Superior temporal gyrus (tissue), 1 donor: ENCODE measurements around the gene UPK3BL2.
A peak's percentile ranks its signal among the peaks of the same experiment; 100 is the strongest.
"Not testable (repeated sequence)": the region's sequence is repeated elsewhere in the genome, so short reads cannot be mapped to it uniquely, and the experiment has no call there.

ENCODE experiments used
- DNase-seq: peaks from one replicate; pipeline ENCODE4 v3.0.0-alpha.2; 2016; ENCODE audit errors: extremely low spot score

UPK3BL2 gene

DNA sequence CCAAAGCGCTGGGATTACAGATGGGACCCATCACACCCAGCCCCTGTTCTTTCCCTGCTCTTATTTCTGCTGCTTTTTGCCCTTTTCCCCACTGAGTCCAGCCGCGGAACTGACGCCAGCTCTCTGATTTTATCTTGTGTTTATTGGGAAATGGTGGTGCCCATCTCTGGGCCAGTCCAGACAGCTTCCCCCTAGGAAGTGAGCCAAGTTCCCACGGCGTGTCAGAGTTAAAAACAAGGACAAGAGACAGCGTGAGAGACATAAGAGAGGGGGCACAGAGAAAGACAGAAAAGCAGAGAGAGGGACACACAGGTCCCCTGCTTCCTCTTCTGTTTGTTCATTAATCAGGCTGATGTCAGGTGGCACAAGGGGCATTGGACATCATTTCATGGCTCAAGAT, 11.9 kb downstream of the UPK3BL2 start:
- not testable (repeated sequence) for DNase-seq

DNA sequence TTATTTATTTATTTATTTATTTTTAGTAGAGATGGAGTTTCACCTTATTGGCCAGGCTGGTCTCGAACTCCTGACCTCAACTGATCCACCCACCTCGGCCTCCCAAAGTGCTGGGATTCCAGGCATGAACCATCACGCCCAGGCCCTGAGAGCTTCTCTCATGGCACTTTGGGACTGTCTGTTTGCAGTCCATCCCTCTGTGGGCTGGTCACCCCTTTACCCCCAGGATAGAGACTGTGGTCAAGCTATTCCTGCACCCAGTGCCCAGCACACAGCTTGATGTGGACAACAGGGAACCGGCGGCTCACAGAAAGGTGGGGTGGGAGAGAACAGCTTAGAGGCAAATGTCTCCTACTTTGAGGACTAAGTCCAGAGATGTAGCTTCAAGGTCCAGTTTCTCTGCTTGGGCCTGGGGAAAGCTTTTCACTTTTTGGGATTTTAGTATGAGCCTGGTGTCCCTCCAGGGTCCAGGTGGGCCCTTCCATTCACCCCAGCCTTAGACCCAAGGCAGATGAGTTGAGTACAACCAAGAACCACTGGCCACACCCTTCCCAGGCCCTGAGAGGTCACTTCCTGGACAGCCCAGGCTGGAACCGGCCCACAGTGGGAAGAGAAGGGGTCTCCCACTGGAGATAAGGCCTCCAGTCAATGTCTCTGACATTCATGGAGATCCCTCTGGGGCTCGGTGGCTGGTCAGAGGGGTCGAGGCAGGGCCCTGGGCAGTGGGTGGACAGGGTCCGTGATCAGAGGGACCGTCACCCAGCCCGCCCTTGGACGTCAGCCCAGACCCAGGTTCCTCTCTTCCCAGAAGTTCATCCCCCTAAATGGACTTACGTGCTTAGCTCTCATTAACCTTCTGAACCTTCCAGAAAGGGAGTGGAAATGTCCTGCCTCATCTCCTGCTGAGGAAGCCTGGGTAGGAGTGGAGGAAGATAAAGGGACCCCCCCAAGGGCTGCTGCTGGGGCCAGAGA, 15.4 kb downstream of the UPK3BL2 start:
- not testable (repeated sequence) for DNase-seq

DNA sequence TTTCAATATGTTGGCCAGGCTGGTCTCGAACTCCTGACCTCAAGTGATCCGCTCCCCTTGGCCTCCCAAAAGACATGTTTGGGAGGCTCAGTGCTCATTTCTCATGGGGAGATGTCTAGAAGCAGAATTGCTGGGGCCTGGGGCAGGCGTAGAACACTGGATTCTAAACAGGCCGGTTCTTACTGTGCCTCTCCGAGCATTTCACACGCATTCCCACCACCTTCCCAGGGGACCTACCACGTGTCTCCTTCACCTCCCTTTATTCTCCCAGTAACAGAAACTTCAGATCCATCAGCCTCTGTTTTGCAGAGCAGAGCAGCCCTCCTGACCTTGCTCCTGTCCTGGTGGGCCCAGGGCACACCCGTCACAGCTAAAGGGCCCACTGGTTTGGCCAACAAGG, 16.3 kb downstream of the UPK3BL2 start:
- DNase-seq: not testable (repeated sequence)

DNA sequence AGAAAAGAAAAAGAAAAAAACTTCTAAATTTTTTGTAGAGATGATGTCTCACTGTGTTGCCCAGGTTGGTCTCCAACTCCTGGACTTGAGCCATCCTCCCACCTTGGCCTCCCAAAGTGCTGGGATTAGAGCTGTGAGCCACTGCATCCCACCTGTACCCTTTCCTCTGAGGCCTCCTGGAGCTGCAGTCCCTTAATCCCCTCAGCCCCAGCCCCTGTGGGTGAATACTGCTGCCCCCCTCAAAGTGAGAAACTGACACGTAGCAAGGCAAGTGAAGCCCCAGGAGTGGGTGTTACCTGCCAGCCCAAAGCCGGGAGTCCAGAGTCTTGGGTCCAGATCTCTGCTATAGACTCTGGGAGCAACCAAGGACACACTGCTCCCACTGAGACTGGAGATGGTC, 18.7 kb downstream of the UPK3BL2 start:
- DNase-seq: not testable (repeated sequence)

DNA sequence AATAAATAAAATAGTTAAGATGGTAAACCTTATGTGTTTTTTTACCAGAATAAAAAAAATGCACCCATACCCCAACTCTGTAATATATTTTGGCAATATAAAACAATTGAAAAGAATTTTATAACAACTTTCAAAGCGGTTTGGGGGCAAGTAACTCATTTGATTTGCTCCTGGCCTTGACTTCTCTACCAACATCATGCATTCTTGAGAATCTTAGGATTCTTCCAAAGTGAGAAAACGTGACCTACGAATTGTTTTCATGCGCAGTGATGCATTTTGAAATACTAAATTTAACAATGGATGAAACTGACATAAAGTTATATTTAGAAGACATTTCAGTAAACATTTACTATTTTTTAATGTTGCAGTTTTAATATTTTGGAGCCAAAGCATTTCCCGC, 22.7 kb downstream of the UPK3BL2 start:
- not testable (repeated sequence) for DNase-seq

DNA sequence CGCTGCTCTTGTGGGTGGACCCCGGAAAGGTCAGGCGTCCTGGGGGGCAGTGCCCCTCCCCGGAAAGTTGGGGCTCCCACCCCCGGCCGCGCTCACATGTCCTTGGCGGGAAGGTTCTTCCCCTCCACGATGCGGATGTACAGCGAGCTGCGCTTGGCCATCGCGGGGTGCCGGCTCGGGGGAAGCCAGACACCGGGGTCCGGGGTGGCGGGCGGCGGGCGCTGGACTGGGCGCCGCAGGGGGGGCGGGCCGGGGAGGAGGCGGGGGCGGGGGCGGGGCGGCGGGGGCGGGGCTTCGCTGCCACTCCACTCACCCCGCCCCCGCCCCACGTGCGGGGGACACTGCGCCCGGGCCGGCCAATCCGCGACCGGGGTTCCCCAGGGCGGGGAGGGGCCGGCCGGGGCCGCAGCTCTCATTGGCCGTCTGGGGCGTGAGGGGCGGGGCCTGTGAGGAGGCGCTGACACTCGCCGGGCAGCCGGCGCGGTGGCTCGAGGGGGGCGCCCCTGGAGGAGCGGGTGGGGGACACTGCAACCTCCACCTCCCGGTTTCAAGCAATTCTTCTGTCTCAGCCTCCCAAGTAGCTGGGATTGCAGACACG, 25.8 kb downstream of the UPK3BL2 start, which contains the start of gene RASA4B:
Gene RASA4B (minus strand): TSS at position 228 of the 598 bp plus-strand sequence. CDS start 67 bp downstream, at position 161.
- not testable (repeated sequence) for DNase-seq

DNA sequence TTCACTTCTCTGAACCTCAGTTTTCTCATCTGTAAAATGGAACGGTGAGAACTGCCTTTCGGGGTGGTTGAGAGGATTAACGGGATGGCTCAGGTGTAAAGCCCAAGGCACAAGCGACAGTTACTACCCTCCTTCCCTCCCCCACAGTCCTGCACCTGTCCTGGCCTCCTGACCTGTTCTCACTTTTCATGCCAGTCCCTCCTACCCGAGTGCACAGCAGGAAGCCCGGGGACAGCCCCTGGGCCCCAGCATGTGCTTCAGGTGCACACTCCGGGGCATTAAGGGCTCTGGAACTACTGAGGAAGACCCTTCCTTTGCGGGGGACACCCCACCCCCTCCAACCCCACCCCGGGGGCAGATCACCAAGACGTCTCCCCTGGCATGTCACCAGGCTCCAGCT, 26.5 kb downstream of the UPK3BL2 start:
- not testable (repeated sequence) for DNase-seq

DNA sequence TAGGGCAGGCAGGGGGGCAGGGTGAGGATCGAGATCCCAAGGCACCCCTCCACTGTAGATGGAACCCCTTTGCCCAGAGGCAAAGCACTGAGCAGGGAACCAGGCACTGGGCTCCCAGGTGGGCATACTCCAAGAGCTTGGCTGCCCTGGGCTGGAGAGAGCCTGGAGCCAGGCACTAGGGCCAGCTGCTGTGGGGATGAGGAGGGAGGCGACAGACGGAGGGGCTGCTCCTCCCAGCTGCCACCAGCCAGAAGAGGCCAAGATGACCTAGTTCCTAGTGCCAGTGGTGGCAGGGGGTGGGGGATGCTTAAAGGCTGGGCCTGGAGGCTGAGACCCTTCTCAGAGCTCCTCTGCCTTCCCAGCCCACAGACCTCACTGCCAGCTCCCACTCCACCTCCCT, 27.6 kb downstream of the UPK3BL2 start:
- DNase-seq: not testable (repeated sequence)

DNA sequence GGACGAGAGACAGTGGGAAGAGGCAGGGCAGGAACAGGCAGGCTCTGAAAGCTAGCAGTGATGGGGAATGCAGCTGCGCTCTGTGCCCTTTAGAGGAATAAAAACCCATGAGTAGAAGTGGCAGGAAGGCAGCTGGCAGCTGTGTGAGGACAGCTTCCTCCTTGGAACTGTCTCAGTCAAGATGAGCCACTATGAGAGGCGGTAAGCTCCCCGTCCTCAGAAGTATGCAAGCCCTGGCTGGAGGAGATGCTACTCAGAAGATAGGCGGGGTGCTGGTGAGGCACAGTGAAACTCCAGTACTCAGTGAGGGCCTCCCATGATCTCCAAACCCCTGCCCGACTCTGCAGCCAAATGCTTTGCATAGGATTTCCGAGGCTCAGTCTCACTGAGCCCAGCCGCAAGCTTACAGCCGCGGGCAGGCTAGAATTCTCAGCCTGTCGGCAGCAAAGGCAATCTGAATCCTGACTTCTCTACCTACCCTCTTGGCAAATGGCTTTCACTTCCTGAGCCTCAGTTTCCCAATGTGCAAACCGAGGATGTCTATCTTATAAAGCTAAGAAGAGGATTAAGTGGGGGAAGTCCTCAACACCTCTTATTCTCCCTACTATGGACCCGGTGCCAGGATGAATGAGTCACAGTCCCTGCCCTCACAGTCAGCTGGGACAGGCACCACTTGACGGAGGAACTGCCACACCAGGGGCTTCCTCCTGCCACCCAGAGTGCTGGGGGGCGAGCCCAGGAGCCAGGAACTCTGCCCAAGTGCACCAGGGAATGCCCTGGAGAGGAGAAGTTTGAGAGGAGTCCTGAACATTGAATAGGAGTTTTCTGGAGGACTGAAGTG, 28.4 kb downstream of the UPK3BL2 start:
- not testable (repeated sequence) for DNase-seq

DNA sequence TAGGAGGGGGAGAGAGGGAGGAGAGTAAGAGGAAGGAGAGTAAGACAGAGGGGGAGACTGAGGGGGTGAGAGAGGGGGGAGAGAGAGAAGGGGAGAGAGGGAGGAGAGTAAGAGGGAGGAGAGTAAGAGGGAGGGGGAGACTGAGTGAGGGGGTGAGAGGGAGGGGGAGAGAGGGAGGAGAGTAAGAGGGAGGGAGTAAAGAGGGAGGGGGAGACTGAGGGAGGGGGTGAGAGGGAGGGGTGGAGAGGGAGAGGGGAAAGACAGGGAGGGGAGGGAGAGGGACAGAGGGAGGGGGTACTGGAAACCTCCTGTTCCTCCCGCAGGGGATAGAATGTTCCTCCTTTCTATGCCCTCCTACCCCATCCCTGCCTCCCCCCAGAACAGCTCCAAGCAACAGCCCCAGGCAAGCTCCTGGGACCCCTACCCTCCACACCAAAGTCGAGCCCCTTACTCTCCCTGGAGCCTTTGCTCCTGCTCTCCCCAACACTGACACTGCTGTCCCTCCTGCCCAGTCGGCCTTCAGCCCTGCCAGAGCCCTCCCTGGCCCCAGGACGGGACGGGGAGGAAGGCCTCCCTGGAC, 30.8 kb downstream of the UPK3BL2 start:
- DNase-seq: peak; percentile 7

DNA sequence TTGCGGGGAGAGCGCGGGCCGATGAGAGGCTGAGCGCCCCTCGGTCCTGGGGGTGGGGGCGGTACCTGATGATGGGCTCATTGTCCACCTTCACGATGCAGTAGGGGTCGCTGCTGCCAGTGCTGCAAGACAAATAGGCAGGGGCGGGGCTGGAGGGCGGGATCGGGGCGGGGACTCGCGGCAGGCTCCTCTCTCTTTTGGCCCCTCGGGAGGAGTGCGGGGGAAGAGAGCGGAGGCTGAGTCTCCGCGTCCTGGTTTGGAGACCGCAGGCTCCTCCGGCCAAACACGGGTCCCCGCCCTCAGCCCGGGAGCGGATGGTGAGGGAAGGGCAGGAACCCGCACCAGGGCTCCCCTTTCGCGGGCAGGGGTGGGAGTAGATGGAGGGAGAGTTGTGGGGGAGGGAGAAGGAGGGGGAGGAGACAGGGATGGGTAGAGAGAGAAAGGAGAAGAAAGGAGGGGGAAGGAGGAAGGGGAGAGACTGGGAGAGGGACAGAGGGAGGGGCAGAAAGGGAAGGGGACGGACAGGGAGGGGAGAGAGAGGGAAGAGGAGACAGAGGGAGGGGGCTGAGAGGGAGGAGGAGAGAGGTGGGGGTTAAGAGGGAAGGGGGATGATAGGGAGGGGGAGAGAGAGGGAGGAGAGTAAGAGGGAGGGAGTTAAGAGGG, 31.5 kb downstream of the UPK3BL2 start:
- not testable (repeated sequence) for DNase-seq

DNA sequence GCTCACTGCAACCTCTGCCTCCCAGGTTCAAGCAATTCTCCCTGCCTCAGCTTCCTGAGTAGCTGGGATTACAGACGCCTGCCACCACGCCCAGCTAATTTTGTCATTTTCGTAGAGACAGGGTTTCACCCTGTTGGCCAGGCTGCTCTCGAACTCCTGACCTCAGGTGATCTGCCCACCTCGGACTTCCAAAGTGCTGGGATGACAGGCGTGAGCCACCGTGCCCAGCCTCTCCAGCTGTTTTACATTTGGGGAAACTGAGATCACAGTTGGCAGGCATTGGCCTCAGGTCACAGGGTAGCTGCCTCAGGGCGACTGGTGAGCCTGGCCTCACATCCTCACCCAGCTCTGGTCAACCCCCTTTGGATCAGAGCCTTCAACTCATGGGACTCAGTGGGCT, 32.9 kb downstream of the UPK3BL2 start:
- not testable (repeated sequence) for DNase-seq

DNA sequence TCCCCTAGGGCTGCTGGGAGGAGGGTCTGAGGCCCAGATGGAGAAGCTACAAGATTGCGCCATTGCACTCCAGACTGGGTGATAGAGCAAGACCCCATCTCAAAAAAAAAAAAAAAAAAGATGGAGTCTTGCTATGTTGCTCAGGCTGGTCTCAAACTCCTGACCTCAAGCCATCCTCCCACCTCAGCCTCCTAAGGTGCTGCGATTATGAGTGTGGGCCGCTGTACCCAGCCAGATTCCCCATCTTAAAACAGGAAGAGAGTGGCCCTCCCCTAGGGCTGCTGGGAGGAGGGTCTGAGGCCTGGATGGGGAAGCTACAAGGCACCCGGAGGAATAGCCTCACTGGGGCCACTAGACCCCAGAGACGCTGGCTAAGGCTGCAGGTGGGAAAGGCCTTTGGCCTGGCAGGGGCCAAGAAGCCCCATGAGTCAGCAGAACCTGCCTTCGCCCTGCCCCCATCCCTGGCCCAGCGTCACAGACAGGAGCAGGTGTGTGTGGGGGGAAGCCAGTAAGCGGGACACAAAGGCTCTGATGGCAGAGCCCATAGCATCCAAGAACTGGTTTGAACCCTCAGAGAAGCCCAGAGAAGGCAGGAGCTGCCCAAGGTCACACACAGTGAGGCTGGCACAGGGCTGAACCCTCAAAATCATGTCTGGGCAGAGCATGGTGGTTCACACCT, 35.9 kb downstream of the UPK3BL2 start:
- not testable (repeated sequence) for DNase-seq

DNA sequence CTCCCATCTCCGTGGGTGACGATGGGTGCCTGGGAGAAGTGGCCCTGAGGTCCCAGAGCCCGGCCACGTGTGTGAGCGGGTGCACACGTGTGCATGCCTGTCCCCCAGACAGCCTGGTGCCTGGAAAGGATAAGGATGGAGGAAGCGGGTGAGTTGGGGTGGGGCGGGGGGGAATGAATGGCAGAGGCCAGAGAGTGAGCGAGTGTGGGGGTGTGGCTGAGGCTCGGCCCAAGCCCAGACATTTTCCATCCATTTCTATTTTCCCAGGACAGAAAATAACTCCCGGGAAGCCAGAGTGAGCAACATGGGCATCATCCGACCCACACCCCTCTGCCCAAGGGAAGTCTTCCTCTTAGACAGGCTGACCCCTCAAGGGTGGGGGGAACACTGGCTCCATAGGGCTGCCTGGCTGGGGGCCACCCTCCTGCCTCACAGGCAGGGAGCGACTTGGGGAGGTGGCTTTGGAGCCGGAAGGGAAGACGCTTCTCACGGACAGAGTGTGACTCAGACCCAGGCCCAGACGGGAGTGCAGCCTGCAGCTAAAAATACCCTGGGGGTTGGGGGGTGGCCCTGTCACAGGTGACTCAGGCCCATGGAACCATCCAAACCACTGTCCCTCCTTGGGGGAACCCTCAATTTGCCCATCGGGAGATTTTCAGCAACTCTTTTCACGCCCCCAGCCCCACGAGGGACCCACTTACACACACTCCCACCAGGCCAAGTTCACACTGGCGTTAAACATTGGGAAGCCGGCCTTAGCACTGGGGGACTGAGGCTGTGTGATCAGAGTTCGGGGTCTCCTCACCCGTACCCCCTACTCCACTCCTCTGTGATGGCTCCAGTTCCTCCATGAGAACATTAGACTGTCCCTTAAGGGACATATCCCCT, 38.0 kb downstream of the UPK3BL2 start:
- DNase-seq: not testable (repeated sequence)

DNA sequence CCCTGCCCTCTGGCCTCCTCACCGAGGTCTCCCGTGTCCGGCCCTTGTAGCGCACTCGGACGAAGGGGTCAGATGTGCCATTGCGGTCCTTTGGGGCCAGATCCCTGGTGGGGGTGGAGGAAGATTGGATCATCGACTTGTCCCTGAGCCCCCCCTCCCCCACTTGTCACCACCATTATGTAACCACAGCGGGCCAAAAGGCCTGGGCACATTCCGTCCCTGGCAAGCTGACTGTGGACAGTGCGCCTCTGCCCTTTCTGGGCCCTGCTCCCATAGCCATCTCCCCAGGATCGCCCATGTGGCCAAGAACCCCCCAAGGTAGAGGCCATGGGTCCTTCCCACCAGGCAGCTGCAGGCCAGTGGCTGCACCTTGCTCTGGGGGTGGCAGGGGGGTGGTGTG, 40.4 kb downstream of the UPK3BL2 start:
- not testable (repeated sequence) for DNase-seq

DNA sequence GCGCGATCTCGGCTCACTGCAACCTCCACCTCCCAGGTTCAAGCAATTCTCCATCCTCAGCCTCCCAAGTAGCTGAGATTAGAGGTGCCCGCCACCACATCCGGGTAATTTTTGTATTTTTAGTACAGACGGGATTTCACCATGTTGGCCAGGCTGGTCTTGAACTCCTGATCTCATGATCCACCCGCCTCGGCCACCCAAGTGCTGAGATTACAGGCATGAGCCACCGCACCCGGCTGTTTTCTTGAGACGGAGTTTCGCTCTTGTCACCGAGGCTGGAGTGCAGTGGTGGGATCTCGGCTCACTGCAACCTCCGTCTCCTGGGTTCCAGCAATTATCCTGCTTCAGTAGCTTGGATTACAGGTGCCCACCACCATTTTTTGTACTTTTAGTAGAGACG, 45.2 kb downstream of the UPK3BL2 start:
- DNase-seq: not testable (repeated sequence)

DNA sequence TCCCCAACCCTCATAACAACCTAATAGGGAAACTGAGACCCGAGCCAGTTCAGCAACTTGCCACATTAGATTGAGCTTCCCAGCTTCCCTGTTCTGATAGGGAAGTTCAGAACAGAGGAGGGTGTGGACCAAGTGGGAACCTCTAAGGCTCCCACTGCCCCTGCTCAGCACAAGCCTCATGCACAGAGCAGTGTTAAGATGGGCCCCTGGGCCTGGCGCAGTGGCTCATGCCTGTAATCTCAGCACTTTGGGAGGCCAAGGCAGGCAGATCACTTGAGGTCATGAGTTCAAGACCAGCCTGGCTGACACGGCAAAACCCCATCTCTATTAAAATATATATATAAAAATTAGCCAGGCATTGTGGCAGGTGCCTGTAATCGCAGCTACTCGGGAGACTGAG, 46.2 kb downstream of the UPK3BL2 start:
- not testable (repeated sequence) for DNase-seq

DNA sequence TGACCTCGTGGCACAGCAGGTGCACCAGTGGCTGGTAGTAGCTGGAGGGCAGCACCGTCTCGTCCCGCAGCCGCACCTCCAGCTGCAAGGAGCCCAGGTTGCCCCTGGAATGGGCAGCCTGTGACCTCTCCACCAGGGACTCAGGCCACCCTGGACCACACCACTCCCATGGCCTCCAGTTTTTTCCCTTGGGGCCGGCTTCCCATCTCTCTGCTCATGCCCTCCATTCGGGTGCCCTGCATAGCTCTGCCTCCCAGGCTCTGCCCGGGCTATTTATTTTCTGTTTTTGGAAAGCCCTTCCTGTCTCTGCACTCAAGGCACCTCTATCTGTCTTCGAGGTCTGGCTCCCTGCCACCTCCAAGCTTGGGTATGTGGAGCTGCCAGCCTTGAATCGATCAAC, 46.6 kb downstream of the UPK3BL2 start:
- DNase-seq: not testable (repeated sequence)

DNA sequence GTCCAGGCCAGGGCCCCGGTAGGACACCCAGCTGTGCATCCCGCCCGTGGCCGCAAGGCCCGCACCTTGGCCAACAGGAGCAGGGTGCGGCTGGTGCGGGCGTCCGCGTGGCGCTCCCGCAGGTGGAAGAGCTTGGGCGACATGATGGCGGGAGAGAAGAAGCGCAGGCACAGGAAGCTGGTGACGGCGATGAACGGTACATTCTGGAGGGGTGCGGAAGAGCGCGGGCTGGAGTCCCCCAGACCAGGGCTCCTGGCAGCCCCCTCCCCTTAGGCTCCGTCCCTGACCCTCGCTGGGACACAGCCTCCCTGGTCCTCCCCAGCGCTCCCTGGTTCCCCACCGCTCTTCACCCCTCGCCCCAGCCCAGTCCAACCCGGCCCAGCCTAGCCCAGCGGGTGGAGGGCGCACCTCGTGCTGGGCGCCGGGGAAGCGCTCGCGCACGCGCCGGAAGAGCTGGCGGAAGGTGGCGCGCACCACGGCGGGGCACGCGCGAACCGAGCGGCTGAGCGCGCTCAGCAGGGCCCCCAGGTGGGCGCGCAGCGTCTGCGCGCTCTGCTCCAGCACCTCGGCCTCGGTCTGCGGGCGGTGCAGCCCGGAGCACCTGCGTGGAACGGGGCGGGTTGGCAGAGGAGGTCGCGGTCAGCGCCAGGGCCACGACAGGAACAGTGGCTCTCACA, 48.9 kb downstream of the UPK3BL2 start:
- not testable (repeated sequence) for DNase-seq
